Measurements from ENCODE around the gene IL23R.

IL23R gene

GRCh38 chr1:67264152-67264551, 97.9 kb downstream of the IL23R start:
- Histone ChIP-seq H3K18ac (ENCODE audit: low read depth in 1 of 2, low read length in 2 of 2) (no peak overlapping the region), H4K8ac (ENCODE audit: low read length) (no peak overlapping the region), H3K4me2 (ENCODE audit: low read length, poor library complexity, severe bottlenecking) (no peak overlapping the region), H3K4ac (ENCODE audit: low read depth in 1 of 2, low read length in 2 of 2) (no peak overlapping the region), H3K36me3 (ENCODE audit: control insufficient read depth in 1 of 2, insufficient read depth in 2 of 2, low read depth in 1 of 2, low read length in 2 of 2) (no peaks in the 10 kb centered on the region), H2BK120ac (ENCODE audit: low read depth, low read length) (no peak overlapping the region), H3K9me3 (ENCODE audit: control insufficient read depth, low read length) (no peaks in the 10 kb centered on the region), H3K9ac (ENCODE audit: low read length) (no peak overlapping the region), H4K91ac (ENCODE audit: low read length) (no peak overlapping the region), H2AFZ (ENCODE audit: low read depth, low read length) (no peak overlapping the region), H3K14ac (ENCODE audit: low read length in 2 of 2) (no peak overlapping the region), H2BK15ac (ENCODE audit: low read depth, poor library complexity, severe bottlenecking) (no peak overlapping the region), H2BK12ac (ENCODE audit: low read length in 2 of 2) (no peak overlapping the region), H3K79me1 (replicated peaks; ENCODE audit: low read length, poor library complexity, severe bottlenecking) (no peaks in the 10 kb centered on the region), H2AK5ac (ENCODE audit: low read length, severe bottlenecking) (no peak overlapping the region), H3K4me1 (ENCODE audit: control insufficient read depth, insufficient read depth, low read depth, low read length) (no peaks in the 10 kb centered on the region), H3K27me3 (ENCODE audit: control insufficient read depth in 1 of 2, insufficient read depth in 1 of 2, low read length in 2 of 2) (no peaks in the 10 kb centered on the region), H3K23ac (ENCODE audit: low read length in 2 of 2) (no peak overlapping the region), H2BK5ac (ENCODE audit: low read depth, low read length, poor library complexity, severe bottlenecking) (no peak overlapping the region), H3K4me3 (ENCODE audit: insufficient read depth in 1 of 2, low read depth in 1 of 2, low read length in 2 of 2) (no peak overlapping the region), H3K27ac (ENCODE audit: low read length, poor library complexity, severe bottlenecking) (no peak overlapping the region)
- DNase-seq, result no peak

GRCh38 chr1:67264899-67265298, 98.6 kb downstream of the IL23R start:
- H2BK5ac ChIP-seq (ENCODE audit: low read depth, low read length, poor library complexity, severe bottlenecking), result no peak overlapping the region
- H3K4me3 ChIP-seq (ENCODE audit: insufficient read depth in 1 of 2, low read depth in 1 of 2, low read length in 2 of 2), result no peak overlapping the region
- H2AFZ ChIP-seq (ENCODE audit: low read depth, low read length), result no peak overlapping the region
- H3K36me3 ChIP-seq (ENCODE audit: control insufficient read depth in 1 of 2, insufficient read depth in 2 of 2, low read depth in 1 of 2, low read length in 2 of 2), result no peaks in the 10 kb centered on the region
- no peak overlapping the region for H2BK120ac ChIP-seq (ENCODE audit: low read depth, low read length)
- no peak overlapping the region for H3K9ac ChIP-seq (ENCODE audit: low read length)
- H3K4me2 ChIP-seq (ENCODE audit: low read length, poor library complexity, severe bottlenecking), result no peak overlapping the region
- no peaks in the 10 kb centered on the region for H3K9me3 ChIP-seq (ENCODE audit: control insufficient read depth, low read length)
- H2AK5ac ChIP-seq (ENCODE audit: low read length, severe bottlenecking), result no peak overlapping the region
- H4K91ac ChIP-seq (ENCODE audit: low read length), result no peak overlapping the region
- H3K4ac ChIP-seq (ENCODE audit: low read depth in 1 of 2, low read length in 2 of 2), result no peak overlapping the region
- no peak overlapping the region for H3K18ac ChIP-seq (ENCODE audit: low read depth in 1 of 2, low read length in 2 of 2)
- no peaks in the 10 kb centered on the region for H3K27me3 ChIP-seq (ENCODE audit: control insufficient read depth in 1 of 2, insufficient read depth in 1 of 2, low read length in 2 of 2)
- DNase-seq, result no peak
- no peak overlapping the region for H3K27ac ChIP-seq (ENCODE audit: low read length, poor library complexity, severe bottlenecking)
- 22% methylated on average over 3 of the region's 3 CpGs for WGBS
- no peaks in the 10 kb centered on the region for H3K4me1 ChIP-seq (ENCODE audit: control insufficient read depth, insufficient read depth, low read depth, low read length)
- H3K23ac ChIP-seq (ENCODE audit: low read length in 2 of 2), result no peak overlapping the region
- H2BK15ac ChIP-seq (ENCODE audit: low read depth, poor library complexity, severe bottlenecking), result no peak overlapping the region
- H3K14ac ChIP-seq (ENCODE audit: low read length in 2 of 2), result no peak overlapping the region
- H2BK12ac ChIP-seq (ENCODE audit: low read length in 2 of 2), result no peak overlapping the region
- H3K79me1 ChIP-seq (replicated peaks; ENCODE audit: low read length, poor library complexity, severe bottlenecking), result no peaks in the 10 kb centered on the region
- H4K8ac ChIP-seq (ENCODE audit: low read length), result no peak overlapping the region

- Histone ChIP-seq H3K9me3 (ENCODE audit: control insufficient read depth, low read length) (peaks cover 14% of the 10 kb centered on the region), H3K27me3 (ENCODE audit: control insufficient read depth in 1 of 2, insufficient read depth in 1 of 2, low read length in 2 of 2) (no peaks in the 10 kb centered on the region), H3K23ac (ENCODE audit: low read length in 2 of 2) (no peak overlapping the region), H2BK5ac (ENCODE audit: low read depth, low read length, poor library complexity, severe bottlenecking) (no peak overlapping the region), H2BK12ac (ENCODE audit: low read length in 2 of 2) (no peak overlapping the region), H2AK5ac (ENCODE audit: low read length, severe bottlenecking) (no peak overlapping the region), H3K36me3 (ENCODE audit: control insufficient read depth in 1 of 2, insufficient read depth in 2 of 2, low read depth in 1 of 2, low read length in 2 of 2) (no peaks in the 10 kb centered on the region), H4K8ac (ENCODE audit: low read length) (no peak overlapping the region), H2AFZ (ENCODE audit: low read depth, low read length) (no peak overlapping the region), H2BK15ac (ENCODE audit: low read depth, poor library complexity, severe bottlenecking) (no peak overlapping the region), H3K18ac (ENCODE audit: low read depth in 1 of 2, low read length in 2 of 2) (no peak overlapping the region), H4K91ac (ENCODE audit: low read length) (no peak overlapping the region), H3K4me3 (ENCODE audit: insufficient read depth in 1 of 2, low read depth in 1 of 2, low read length in 2 of 2) (no peak overlapping the region), H3K4me2 (ENCODE audit: low read length, poor library complexity, severe bottlenecking) (no peak overlapping the region), H3K79me1 (replicated peaks; ENCODE audit: low read length, poor library complexity, severe bottlenecking) (no peaks in the 10 kb centered on the region), H3K9ac (ENCODE audit: low read length) (no peak overlapping the region), H3K4ac (ENCODE audit: low read depth in 1 of 2, low read length in 2 of 2) (no peak overlapping the region), H2BK120ac (ENCODE audit: low read depth, low read length) (no peak overlapping the region), H3K27ac (ENCODE audit: low read length, poor library complexity, severe bottlenecking) (no peak overlapping the region), H3K14ac (ENCODE audit: low read length in 2 of 2) (no peak overlapping the region), H3K4me1 (ENCODE audit: control insufficient read depth, insufficient read depth, low read depth, low read length) (no peaks in the 10 kb centered on the region)
- DNase-seq, result no peak
- WGBS, result 67% methylated on average over 1 of the region's 3 CpGs
Measured at GRCh38 chr1:67269061-67269460, 102.8 kb downstream of the IL23R start.

GRCh38 chr1:67270541-67270940, 104.3 kb downstream of the IL23R start:
- no peak overlapping the region for H3K4me3 ChIP-seq (ENCODE audit: insufficient read depth in 1 of 2, low read depth in 1 of 2, low read length in 2 of 2)
- H3K27ac ChIP-seq (ENCODE audit: low read length, poor library complexity, severe bottlenecking), result no peak overlapping the region
- H3K18ac ChIP-seq (ENCODE audit: low read depth in 1 of 2, low read length in 2 of 2), result no peak overlapping the region
- no peak overlapping the region for H2AK5ac ChIP-seq (ENCODE audit: low read length, severe bottlenecking)
- no peak for DNase-seq
- H3K23ac ChIP-seq (ENCODE audit: low read length in 2 of 2), result no peak overlapping the region
- H3K27me3 ChIP-seq (ENCODE audit: control insufficient read depth in 1 of 2, insufficient read depth in 1 of 2, low read length in 2 of 2), result no peaks in the 10 kb centered on the region
- no peak overlapping the region for H3K4me2 ChIP-seq (ENCODE audit: low read length, poor library complexity, severe bottlenecking)
- H2BK5ac ChIP-seq (ENCODE audit: low read depth, low read length, poor library complexity, severe bottlenecking), result no peak overlapping the region
- no peaks in the 10 kb centered on the region for H3K4me1 ChIP-seq (ENCODE audit: control insufficient read depth, insufficient read depth, low read depth, low read length)
- H3K9ac ChIP-seq (ENCODE audit: low read length), result no peak overlapping the region
- no peak overlapping the region for H3K4ac ChIP-seq (ENCODE audit: low read depth in 1 of 2, low read length in 2 of 2)
- peaks cover 18% of the 10 kb centered on the region for H3K9me3 ChIP-seq (ENCODE audit: control insufficient read depth, low read length)
- no peak overlapping the region for H4K91ac ChIP-seq (ENCODE audit: low read length)
- H2BK120ac ChIP-seq (ENCODE audit: low read depth, low read length), result no peak overlapping the region
- no peaks in the 10 kb centered on the region for H3K79me1 ChIP-seq (replicated peaks; ENCODE audit: low read length, poor library complexity, severe bottlenecking)
- no peak overlapping the region for H4K8ac ChIP-seq (ENCODE audit: low read length)
- WGBS, result 92% methylated on average over 3 of the region's 3 CpGs
- H3K36me3 ChIP-seq (ENCODE audit: control insufficient read depth in 1 of 2, insufficient read depth in 2 of 2, low read depth in 1 of 2, low read length in 2 of 2), result no peaks in the 10 kb centered on the region
- no peak overlapping the region for H2BK12ac ChIP-seq (ENCODE audit: low read length in 2 of 2)
- H2BK15ac ChIP-seq (ENCODE audit: low read depth, poor library complexity, severe bottlenecking), result no peak overlapping the region
- H3K14ac ChIP-seq (ENCODE audit: low read length in 2 of 2), result no peak overlapping the region
- no peak overlapping the region for H2AFZ ChIP-seq (ENCODE audit: low read depth, low read length)

Measured in mesenchymal stem cell (in vitro differentiated cells and primary cell).